Left lobe of liver (tissue), 2 donors: Measurements from ENCODE around the gene VIPR2. TPM values are rescaled to one million over a fixed set of nuclear protein-coding genes. Genes with fewer than 3 reads are reported as not detected.

Source experiments
- ATAC-seq: fragments of 200-7000 bp; cut with Tn5 transposase; one replicate; pipeline ENCODE4 v1.9.1; 2020; ENCODE audit warnings: mild to moderate bottlenecking, moderate library complexity
- DNase-seq: peaks from one replicate; pipeline ENCODE4 v3.0.0-alpha.2; 2020; ENCODE audit warnings: low spot score
- total RNA-seq: library from RNA; stranded (reverse); gene quantifications from one replicate; pipeline ENCODE4 v1.2.1, GENCODE V29; 2021
- donor health status: DM: no; HTN: no; CAD: no; lungs with moderate emphysema.
- donor health status: DM: no; HTN: yes; CAD: no.

VIPR2 gene
- total RNA-seq, 1 donor from 2014 or later = 0.28 TPM

- ATAC-seq (no peak), DNase-seq (no peak)
These were observed 96.0 kb downstream of the VIPR2 start for GRCh38 chr7:159048656-159049055.

GRCh38 chr7:159047536-159047935 is 97.1 kb downstream of the VIPR2 start:
- DNase-seq (no peak), ATAC-seq (no peak)

GRCh38 chr7:159046300-159046699 is 98.4 kb downstream of the VIPR2 start:
- DNase-seq (no peak), ATAC-seq (no peak)

GRCh38 chr7:159045839-159046238 is 98.8 kb downstream of the VIPR2 start:
- DNase-seq (no peak), ATAC-seq (no peak)

- no peak for ATAC-seq
- DNase-seq = peak; percentile 38
These were observed 102.0 kb downstream of the VIPR2 start for GRCh38 chr7:159042581-159043101.

- DNase-seq = peak; percentile 11
- no peak for ATAC-seq
These were observed 102.6 kb downstream of the VIPR2 start for GRCh38 chr7:159042103-159042502.

GRCh38 chr7:159040912-159041711 is 103.6 kb downstream of the VIPR2 start:
- ATAC-seq (no peak), DNase-seq (peak; percentile 32)

GRCh38 chr7:159040146-159040545 is 104.5 kb downstream of the VIPR2 start:
- no peak for ATAC-seq

GRCh38 chr7:159039716-159040115 is 105.0 kb downstream of the VIPR2 start:
- DNase-seq (no peak), ATAC-seq (no peak)

More at GRCh38 chr7:159040146-159040545, 104.5 kb downstream of the VIPR2 start:
- DNase-seq = peak; percentile 27

GRCh38 chr7:159038066-159038465 is 106.6 kb downstream of the VIPR2 start:
- ATAC-seq (no peak), DNase-seq (peak; percentile 14)

- DNase-seq (peak; percentile 32), ATAC-seq (no peak)
These were observed 107.6 kb downstream of the VIPR2 start for GRCh38 chr7:159036916-159037605.

- peak; percentile 41 for DNase-seq
- ATAC-seq = no peak
These were observed 109.0 kb downstream of the VIPR2 start for GRCh38 chr7:159035571-159036073.

- ATAC-seq (no peak), DNase-seq (peak; percentile 10)
These were observed 109.7 kb downstream of the VIPR2 start for GRCh38 chr7:159034988-159035387.

- ATAC-seq (no peak), DNase-seq (peak; percentile 10)
These were observed 110.3 kb downstream of the VIPR2 start for GRCh38 chr7:159034394-159034793.

GRCh38 chr7:159033956-159034355 is 110.7 kb downstream of the VIPR2 start:
- ATAC-seq (no peak), DNase-seq (peak; percentile 37)

GRCh38 chr7:159033473-159033825 is 111.2 kb downstream of the VIPR2 start:
- DNase-seq = no peak
- no peak for ATAC-seq

- ATAC-seq (no peak), DNase-seq (peak; percentile 32)
These were observed 111.8 kb downstream of the VIPR2 start for GRCh38 chr7:159032753-159033472.

- DNase-seq (peak; percentile 41), ATAC-seq (no peak)
These were observed 112.3 kb downstream of the VIPR2 start for GRCh38 chr7:159032322-159032721.

GRCh38 chr7:159031750-159032149 is 112.9 kb downstream of the VIPR2 start:
- DNase-seq = no peak
- ATAC-seq = no peak

GRCh38 chr7:159031135-159031701 is 113.4 kb downstream of the VIPR2 start:
- peak; percentile 57 for ATAC-seq
- DNase-seq = peak; percentile 54
